ENCODE results near the gene C1orf50.

C1orf50 gene

GRCh38 chr1:42765269-42765668 lies 1.8 kb upstream of the C1orf50 start:
- DNase-seq, result no peak

- peak; percentile 15 for DNase-seq
These were observed 963 bp upstream of the C1orf50 start for GRCh38 chr1:42765832-42766740.

- no peak for DNase-seq
These were observed 506 bp downstream of the C1orf50 start for GRCh38 chr1:42767510-42768000.

GRCh38 chr1:42768172-42768571 lies 1.1 kb downstream of the C1orf50 start:
- no peak for DNase-seq

- no peak for DNase-seq
These were observed 2.8 kb downstream of the C1orf50 start for GRCh38 chr1:42769811-42770210.

- DNase-seq, result no peak
These were observed 6.4 kb downstream of the C1orf50 start for GRCh38 chr1:42773420-42773819.

GRCh38 chr1:42774928-42775526 lies 8.0 kb downstream of the C1orf50 start:
- DNase-seq, result no peak

- DNase-seq, result no peak
These were observed 9.5 kb downstream of the C1orf50 start for GRCh38 chr1:42776502-42776901.

- DNase-seq, result no peak
These were observed 10.8 kb downstream of the C1orf50 start for GRCh38 chr1:42777852-42778251.

- DNase-seq, result no peak
These were observed 12.7 kb downstream of the C1orf50 start for GRCh38 chr1:42779725-42780124.

GRCh38 chr1:42780176-42780575 lies 13.1 kb downstream of the C1orf50 start:
- DNase-seq, result no peak

- DNase-seq, result no peak
These were observed 16.0 kb downstream of the C1orf50 start for GRCh38 chr1:42783092-42783491.

- DNase-seq, result no peak
These were observed 17.5 kb downstream of the C1orf50 start for GRCh38 chr1:42784547-42784945.

GRCh38 chr1:42784946-42785693 lies 18.1 kb downstream of the C1orf50 start, which contains the start of gene TMEM269:
Gene TMEM269 (plus strand): TSS chr1:42784991. CDS start chr1:42789894, 4,903 bp downstream.
- no peak for DNase-seq

GRCh38 chr1:42786097-42786496 lies 19.0 kb downstream of the C1orf50 start:
- no peak for DNase-seq

GRCh38 chr1:42788021-42788420 lies 21.0 kb downstream of the C1orf50 start:
- DNase-seq, result no peak

GRCh38 chr1:42793824-42794223 lies 26.8 kb downstream of the C1orf50 start:
- no peak for DNase-seq

GRCh38 chr1:42797414-42797813 lies 30.4 kb downstream of the C1orf50 start:
- DNase-seq, result no peak

- DNase-seq, result no peak
These were observed 30.9 kb downstream of the C1orf50 start for GRCh38 chr1:42797979-42798378.

GRCh38 chr1:42801832-42802473 lies 34.9 kb downstream of the C1orf50 start:
- no peak for DNase-seq

- no peak for DNase-seq
These were observed 39.1 kb downstream of the C1orf50 start for GRCh38 chr1:42806171-42806570.

- DNase-seq, result no peak
These were observed 39.5 kb downstream of the C1orf50 start for GRCh38 chr1:42806593-42806992.

All from NCI-H1436 (cell line).